VCaP (cell line): Measurements from ENCODE around the gene TMEM200C.

Experiments used
- H3K27ac ChIP-seq: fragments of 450-650 bp; 2 replicates; pipeline ENCODE4 v1.5.1; 2017
- TF ChIP-seq, protein P1 (sequence below): fragments of 450-650 bp; conservative IDR thresholded peaks from 2 replicates; pipeline ENCODE4 v1.5.1; 2017; ENCODE audit warnings: mild to moderate bottlenecking, moderate library complexity

TMEM200C gene

DNA sequence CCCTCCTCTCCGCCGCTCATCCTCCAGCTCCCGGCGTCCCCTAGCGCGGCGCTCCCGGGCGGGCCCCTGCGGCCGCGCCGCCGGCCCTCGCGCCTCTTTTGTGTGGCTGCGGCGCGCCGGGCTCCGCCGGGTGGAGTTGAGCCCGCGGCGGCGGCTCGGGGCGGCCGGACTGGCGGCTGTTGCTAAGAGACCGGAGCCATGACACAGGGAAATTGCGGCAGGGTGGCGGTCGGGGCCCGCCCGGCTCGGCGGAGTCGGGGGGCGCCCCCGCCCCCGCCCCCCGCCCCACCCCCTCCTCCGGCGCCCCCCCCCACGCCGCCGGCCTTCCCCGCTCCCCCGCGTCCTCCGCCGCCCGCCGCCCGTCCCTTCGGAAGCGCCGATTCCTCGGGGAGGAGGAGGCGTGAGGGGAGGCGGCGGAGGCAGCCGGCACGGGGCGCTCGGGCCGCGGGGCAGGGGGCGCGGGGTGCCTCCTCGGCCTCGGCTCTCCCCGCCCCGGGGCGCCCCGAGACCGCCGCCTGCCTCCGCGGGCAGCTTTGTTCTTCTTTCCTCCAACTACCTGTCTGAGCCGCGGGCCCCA, at the start of gene TMEM200C:
Gene TMEM200C, minus strand, starts transcription at position 224 of the 577 bp plus-strand sequence. CDS start 3,459 bp downstream, outside the sequence.
- no peak within 1 kb of the TSS for H3K27ac ChIP-seq
- TF ChIP-seq, protein P1, sequence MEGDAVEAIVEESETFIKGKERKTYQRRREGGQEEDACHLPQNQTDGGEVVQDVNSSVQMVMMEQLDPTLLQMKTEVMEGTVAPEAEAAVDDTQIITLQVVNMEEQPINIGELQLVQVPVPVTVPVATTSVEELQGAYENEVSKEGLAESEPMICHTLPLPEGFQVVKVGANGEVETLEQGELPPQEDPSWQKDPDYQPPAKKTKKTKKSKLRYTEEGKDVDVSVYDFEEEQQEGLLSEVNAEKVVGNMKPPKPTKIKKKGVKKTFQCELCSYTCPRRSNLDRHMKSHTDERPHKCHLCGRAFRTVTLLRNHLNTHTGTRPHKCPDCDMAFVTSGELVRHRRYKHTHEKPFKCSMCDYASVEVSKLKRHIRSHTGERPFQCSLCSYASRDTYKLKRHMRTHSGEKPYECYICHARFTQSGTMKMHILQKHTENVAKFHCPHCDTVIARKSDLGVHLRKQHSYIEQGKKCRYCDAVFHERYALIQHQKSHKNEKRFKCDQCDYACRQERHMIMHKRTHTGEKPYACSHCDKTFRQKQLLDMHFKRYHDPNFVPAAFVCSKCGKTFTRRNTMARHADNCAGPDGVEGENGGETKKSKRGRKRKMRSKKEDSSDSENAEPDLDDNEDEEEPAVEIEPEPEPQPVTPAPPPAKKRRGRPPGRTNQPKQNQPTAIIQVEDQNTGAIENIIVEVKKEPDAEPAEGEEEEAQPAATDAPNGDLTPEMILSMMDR: no peak

DNA sequence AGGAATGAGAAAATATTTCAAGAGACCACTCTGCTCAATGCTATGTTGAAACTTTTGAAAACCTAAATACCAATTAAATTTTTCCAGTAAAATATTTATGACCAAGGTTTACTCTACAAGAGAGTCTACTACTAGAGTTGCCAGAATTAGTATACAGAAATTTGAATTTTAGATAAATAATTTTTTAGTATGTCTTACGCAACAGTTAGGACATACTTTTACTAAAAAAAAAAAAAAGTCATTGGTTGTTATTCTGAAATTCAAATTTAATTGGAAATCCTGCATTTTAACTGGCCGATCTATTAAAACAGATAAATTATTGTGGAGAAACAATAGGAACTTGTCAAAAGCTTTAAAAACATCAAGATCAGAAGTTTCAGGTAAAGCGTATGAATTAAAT, 49.1 kb upstream of the TMEM200C start:
- TF ChIP-seq, protein P1: no peak
- H3K27ac ChIP-seq: no peak overlapping the region

DNA sequence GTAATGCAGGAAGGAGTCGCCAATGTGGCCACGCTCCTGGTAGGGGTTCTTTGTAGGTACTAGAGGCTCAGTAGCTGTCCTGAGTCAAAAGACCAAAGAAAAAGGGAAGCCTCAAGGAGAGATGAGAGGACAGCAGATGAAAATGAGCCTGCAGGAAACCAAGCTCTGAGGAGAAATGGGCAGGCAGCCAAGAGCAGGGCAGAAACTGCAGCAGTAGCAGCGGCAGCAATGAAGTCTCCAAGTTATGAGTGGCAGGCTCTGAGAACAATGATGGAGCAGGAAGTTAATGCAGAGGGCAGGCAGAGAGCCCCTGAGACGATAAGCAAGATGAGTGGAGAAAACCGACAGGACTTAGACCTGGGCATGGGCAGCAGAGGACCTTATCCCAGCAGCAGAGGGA, 48.2 kb upstream of the TMEM200C start:
- TF ChIP-seq, protein P1: no peak

DNA sequence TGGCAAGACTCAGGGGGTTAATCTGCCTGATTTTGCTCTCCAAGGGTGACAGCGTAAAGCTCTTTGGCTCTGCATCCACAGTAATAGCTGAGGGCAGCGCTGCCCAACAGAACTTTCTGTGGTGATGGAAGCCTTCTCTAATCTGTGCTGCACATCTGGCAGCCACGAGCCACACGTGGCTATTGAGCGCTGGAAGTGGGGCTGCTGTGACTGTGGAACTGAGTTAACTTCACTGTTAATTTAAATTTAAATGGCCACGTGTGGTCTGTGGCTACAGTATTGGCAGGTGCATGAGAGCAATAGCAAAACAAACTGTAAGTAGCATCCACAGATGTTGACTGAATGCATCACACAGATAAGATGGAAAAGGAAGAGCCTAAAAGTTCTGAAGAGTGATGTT, 47.3 kb upstream of the TMEM200C start:
- no peak overlapping the region for H3K27ac ChIP-seq
- TF ChIP-seq, protein P1: no peak

More for the DNA sequence above, 48.2 kb upstream of the TMEM200C start:
- H3K27ac ChIP-seq: no peak overlapping the region

DNA sequence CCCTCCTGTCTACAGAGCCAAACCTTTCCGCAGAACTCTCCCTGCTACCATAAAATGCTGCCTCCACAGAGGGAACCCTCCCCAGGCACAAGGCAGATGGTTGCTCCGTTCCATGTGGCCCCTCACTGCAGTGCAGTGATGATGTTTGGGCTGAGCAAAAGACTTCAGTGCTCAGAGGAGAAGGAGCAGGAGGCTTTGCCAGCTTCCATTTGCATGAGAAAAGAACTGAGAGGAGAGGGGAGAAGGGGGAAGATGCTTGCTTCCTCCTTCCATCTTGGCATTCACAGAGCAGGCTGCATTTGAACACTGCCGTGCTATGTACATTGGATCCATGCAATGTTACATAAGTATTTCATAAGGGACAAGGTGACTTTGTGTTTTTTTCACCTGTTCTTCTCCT, 46.6 kb upstream of the TMEM200C start:
- H3K27ac ChIP-seq: no peak overlapping the region
- TF ChIP-seq, protein P1: no peak

DNA sequence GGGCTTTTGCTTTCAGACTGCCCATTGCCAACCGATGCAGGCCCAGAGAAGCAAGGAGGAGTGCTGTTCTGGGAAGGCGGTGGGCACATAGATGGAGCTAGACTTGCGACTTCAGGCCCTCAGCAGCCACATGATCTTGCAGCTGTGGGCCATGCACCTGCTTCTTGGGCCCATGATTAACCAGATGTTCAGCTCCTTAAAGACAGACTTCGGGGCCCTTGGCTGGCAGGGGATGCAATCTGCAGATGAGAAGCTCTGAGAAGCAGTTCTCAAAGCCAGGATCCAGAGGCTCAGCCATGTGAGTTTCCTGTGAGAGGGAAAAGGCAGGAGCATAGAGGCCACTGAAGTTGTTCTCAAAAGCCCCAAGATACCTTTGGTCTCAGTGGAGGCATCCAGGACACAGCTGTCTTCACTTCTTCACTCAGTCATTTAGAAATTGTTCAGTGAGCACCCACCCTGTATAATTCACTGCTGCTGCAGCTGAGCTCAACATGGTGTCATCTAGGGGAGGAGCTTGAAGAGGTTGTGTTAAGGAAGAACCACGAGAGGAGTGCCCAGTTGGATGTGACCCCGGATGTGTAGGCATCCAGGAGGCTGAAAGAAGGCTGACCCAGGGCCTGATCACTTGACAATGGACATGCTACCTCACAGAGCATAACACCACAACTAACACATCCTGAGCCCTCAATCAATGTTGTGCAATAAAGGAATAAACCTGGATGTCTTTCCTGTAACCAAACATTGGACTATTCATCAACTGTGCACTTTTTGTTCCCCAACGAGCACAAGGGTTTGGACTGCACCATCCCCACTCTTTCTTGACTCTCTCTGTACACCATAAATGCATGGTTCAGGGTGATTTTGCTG, 44.7 kb upstream of the TMEM200C start:
- TF ChIP-seq, protein P1: no peak

DNA sequence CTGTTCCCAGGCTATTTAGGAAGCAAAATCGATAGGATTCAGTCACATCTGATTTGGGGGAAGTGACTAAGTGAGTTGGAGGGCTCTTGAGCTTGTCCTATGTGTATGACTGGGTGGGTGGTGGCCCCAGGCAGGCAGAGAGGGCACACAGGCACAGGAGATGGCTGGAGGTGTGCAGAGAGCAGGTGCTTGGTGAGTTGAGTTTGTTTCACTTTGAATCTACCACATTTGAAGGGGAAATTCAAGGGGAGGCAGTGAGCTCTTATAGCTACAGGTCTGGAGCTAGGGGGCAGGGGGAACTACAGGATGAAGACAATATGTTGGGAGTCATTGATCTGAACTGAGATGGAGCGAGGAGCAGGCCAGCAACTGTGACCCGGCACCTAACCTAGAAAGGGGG, 42.5 kb upstream of the TMEM200C start:
- H3K27ac ChIP-seq: no peak overlapping the region
- TF ChIP-seq, protein P1: no peak

More for the DNA sequence above, 44.7 kb upstream of the TMEM200C start:
- no peak overlapping the region for H3K27ac ChIP-seq
